ENCODE data around the gene CLDN5.

Gene CLDN5

GRCh38 chr22:19488285-19488684 lies 35.9 kb downstream of the CLDN5 start:
- H3K27ac ChIP-seq = peak overlapping the region; percentile 32
- TF ChIP-seq CTCF (conservative IDR thresholded peaks at IDR 0.05) = no peak

DNA sequence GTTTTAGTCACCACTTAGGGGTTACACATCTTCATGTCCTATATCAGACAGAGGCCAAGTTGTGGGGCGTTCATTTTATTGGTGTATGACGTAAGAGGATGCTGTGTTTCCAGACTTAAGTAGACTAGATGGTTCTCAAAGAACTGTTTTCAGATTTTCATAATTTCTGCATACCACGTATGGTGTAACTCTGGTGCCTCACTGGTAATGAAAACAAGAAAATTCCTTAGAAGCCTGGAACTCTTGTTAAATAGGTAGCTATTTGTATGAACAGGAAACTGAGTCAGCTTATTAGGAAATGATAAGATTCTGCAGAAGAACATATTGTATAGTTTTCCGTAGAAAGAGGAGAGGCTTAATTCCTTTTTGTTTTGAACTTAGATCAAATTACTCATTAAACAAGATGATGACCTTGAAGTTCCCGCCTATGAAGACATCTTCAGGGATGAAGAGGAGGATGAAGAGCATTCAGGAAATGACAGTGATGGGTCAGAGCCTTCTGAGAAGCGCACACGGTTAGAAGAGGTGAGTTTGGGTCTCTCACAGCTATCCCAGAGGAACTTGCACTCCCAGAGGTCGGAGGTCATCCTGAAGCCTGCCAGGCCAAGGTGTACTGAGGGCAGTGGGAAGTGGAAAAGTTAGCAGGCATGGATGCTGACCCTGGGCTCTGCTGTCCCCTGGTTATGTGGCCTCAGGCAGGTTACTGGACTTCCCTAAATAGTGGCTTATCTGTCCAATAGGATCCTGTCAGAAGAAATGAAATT lies 40.5 kb downstream of the CLDN5 start:
- H3K27ac ChIP-seq = no peak overlapping the region
- TF ChIP-seq CTCF (conservative IDR thresholded peaks at IDR 0.05) = no peak

- H3K27ac ChIP-seq = no peak overlapping the region
- TF ChIP-seq CTCF (conservative IDR thresholded peaks at IDR 0.05) = no peak
Measured at GRCh38 chr22:19482297-19482696, 41.9 kb downstream of the CLDN5 start.

DNA sequence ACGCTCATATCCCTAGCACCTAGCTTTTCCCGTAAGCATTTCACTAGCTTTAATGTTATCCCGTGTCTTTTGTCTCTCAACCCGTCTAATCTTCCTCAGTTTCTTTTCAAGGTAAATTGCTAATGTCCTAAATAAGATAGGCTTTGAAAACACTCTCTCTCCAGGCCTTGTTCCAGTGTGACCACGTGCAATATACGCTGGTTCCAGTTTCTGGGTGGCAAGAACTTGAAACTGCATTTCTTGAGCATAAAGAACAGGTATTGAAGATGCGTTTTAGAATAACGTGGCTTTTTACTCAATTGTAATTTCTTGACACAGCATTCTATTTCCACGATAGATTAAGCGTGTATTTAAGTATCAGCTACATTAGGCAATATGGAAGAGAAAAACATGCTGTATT lies 43.4 kb downstream of the CLDN5 start:
- no peak for TF ChIP-seq CTCF (conservative IDR thresholded peaks at IDR 0.05)
- H3K27ac ChIP-seq = peak overlapping the region; percentile 99; the same call in 1 of the 2 replicates

DNA sequence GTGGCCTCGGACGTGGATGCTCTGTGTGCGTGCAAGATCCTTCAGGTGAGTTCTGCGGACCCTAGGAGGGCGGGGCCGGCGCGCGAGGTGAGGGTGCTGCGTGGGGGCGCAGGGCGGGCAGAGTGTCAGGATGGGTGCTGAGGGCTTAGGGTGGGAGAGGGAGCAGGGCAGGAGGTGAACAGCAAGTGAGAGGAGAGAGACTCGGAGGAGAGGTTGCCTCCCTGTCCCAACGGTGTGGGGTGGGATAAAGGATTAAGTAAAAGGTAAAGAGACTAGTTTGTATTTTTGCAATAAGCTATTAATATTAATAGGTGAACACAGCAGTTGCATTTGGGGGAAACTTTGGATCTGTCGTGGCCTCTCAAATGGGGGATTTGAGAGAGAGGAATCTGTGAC lies 44.0 kb downstream of the CLDN5 start:
- peak overlapping the region; percentile 99 for H3K27ac ChIP-seq
- TF ChIP-seq CTCF (conservative IDR thresholded peaks at IDR 0.05) = no peak

DNA sequence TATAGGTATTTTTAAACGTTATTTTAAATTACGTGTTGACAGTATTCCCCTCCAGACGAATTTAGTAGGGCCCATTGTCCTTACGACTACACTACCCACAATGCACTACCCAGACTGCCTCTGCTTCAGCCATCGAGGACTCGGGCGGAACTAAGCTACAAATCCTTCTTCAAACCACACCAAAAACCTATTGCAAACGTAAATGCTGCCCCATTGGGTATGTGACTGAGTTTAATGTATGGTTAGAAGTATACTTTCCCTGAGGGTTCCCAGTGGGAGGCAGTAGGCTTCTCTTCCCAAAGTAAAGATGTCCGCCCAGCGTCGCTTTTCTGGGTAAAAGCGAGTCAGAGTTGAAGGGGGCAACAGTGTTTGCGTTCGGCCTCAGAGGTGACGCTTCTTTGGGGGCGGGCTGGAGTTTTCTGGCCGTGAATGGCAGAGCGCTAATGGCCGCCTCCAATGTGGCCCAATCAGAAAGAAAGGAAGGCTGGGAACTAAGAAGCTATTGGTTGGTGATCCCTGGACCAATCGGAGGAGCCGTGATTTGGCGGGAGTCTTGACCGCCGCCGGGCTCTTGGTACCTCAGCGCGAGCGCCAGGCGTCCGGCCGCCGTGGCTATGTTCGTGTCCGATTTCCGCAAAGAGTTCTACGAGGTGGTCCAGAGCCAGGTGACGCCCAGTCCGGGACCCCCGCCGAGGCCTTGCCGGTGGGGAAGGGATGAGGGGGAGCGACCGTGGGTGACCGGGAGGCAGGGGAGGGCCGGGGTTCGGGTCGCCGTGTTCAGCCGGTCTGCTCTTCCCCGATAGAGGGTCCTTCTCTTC lies 44.6 kb downstream of the CLDN5 start, which contains the start of gene CDC45:
CDC45 (plus strand) TSS at position 566 of the 818 bp plus-strand sequence; CDS start at position 615, 49 bp downstream.
- TF ChIP-seq CTCF (conservative IDR thresholded peaks at IDR 0.05) = no peak
- peak within 1 kb of the TSS; percentile 99 for H3K27ac ChIP-seq

DNA sequence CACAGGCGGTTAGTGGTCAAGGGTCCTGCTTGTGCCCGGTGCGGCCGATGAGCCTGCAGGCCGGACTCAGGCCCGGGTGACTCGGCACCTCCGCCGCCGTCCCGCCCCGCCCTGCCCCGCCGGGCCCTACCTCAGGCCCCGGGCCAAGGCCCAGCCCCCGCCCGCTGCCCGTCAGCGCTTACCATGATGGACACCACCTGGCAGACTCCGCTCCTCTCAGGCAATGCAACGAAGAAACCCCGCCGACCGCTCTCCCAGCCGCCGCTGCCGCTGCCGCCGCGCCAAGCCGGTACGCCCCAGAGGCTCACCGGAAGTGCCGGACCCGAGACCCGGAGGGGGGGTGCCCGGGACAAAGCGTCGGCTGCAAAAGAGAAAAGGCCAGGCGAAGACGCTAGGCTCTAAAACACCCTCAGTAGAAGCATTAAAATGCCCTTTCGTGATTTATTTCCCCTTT lies 45.3 kb downstream of the CLDN5 start, which contains the start of gene UFD1:
UFD1 (minus strand) TSS at position 293 of the 454 bp plus-strand sequence; CDS start at position 185, 108 bp downstream.
- H3K27ac ChIP-seq = peak within 1 kb of the TSS; percentile 99
- TF ChIP-seq CTCF (conservative IDR thresholded peaks at IDR 0.05) = no peak

Data from VCaP (cell line).